GM18511 (cell line): ENCODE results near the gene INF2.

Source experiments
- ATAC-seq: cut with Tn5 transposase; IDR thresholded peaks from one replicate; pipeline ENCODE4 v1.9.1; 2021; ENCODE audit warnings: mild to moderate bottlenecking, moderate library complexity; ENCODE audit not compliant: unreplicated experiment

The INF2 gene

DNA sequence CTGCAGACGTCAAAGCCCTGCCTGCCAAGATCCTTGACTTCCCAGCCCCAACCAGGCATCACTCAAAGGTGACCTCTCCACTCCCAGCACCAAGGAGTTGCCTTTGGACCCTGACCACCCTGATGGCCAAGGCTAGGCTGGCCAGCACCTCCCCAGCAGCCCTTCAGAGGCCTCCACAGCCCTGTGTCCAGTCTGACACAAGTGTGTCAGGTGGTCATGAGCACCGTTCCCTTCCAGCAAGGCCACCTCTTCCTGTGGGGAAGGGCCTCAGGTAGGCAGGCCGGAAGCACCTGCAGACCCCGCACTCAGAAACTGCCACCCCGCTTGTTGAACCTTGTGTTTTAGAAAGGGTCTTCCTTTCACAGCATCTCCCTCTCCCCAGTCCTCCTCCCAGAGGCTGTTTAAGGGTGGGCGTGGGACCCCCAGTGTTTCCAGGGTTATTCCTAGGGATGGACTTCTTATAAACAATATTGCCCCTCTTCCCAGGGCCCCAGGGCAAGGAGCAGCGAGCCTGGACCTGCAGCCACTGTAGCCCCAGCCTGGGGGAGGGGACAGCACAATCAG lies 13.2 kb upstream of the INF2 start:
- ATAC-seq, result no peak

DNA sequence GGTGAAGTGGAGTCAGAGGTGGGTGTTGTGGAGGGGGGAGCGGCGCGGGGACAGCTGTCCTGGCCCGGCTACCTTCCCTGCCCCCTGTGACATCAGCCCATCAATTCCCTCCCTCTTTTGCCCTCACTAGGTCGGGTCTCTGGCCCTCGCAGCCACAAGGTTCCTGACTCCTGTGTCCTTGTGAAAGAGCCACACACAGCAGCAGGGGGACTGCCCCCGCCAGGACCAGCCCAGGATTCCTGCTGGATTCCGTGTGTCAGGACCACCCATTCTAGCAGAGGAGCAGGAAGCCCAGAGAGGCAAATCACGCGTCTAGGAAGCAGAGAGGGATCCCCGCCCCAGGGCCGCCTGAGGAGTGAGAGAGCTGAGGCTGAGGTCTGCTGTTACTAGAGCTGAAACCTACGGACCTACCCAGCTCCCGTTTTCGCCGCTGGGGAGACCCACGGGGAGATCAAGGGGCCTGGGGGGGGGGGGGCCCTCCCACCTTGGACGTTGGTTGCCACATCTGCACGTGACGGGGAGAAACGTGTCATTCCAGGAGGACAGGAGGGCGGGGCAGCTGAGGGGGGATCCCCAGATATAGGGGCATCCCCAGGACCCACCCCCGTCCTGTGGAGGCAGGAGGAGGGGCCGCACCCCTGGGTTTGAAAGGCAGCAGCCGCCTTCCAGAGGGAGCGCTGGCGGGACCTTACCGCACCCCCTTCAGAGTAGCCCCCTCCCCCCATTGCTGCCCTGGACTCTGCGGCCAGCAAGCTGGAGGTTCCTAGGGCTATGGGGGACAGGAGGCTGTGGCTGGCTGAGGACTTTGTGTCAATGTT lies 12.5 kb upstream of the INF2 start:
- ATAC-seq, result peak; percentile 22

DNA sequence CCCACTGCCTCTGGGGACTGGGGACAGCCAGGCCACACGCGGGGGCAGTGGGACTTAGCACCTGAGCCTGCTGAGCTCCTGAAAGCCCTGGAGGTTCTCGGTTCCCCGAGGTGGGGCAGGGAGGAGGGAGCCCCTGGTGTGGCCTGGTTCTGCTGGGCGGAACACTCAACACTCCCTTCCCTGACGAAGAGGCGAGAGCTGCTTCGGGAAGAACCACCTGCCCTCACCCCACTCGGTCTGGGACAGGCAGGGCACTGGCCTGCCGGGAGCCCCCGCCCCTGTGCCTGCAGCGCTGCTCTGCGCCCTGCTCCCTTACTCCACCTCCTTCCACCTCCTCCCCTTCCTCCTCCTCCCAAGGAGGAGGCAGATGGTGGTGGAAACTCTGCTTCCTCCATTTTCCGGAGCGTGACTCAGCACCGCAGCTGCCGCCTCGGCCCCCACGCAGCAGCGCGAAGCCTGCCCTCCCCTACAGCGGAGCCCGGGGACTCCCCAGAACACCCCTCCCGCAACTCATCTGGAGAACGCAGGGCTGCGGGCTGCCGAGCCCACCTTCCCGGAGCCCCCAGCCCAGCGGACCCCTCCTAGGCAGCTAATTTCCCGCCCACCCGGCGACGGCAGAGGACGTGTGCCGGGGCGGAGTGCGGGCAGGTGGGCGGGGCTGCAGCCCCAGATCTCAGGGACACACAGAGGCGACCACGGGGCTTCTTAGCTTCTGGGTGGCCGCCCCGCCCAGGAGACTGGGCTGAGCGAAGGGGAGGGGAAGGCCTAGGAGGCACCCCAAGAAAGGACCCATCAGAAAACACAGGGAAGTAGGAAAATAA lies 11.7 kb upstream of the INF2 start:
- ATAC-seq, result peak; percentile 63

DNA sequence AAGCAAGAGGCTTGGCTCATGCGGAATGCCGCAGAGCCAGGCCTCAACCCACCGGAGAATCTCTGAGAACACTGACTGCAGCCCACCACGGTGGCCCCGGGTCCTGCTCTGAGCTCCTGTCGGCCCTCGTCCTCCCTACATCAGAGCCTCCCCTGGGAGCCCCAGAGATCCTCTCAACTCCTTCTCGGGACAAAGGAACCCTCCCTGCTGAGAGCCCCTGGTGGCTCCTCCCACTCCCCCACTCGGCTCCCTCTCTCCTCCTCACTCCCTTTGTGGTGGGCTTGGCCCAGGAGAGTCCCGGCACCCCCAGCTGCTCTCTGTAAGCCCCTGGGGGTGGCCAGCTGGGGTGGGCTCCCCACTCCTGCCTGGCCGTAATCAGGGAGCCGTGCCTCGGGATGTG lies 11.1 kb upstream of the INF2 start:
- peak; percentile 1 for ATAC-seq

DNA sequence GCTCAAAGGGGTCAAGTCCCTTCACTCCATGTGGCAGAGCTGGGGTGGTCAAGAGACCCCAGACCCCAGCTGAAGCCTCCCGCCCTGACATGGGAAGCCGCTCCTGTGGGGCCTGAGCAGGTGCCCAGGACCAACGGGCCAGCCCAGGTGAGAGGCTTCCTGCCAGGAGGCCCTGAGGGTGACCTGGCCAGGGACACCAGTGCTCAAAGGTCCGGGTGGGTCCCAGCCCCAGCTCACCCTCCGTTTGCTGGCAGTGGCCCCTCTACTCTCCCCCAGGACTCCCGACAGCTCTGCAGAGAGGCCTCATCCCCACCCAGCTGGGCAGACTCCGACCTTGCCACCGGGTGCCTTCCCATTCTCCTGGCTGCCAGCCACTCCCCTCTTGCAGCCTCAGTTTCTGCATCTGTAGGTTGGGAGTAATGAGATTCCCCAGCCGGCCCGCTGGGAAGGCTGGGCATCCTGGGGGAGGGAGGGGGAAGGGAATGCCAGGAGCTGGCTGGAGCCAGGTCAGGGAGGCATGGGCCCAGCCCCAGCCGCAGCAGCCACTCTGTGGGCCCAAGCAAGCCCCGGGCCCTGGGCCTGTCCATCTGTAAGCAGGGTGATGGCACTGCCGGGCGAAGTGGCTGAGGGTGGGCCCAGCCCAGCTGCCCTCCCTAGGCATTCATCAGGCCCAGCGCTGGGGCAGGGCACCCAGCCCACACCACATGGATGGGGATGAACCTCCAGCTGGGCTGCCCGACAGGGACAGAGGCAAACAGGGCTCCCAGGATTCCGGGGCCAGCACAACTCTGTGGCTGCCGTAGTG lies 10.3 kb upstream of the INF2 start:
- no peak for ATAC-seq

DNA sequence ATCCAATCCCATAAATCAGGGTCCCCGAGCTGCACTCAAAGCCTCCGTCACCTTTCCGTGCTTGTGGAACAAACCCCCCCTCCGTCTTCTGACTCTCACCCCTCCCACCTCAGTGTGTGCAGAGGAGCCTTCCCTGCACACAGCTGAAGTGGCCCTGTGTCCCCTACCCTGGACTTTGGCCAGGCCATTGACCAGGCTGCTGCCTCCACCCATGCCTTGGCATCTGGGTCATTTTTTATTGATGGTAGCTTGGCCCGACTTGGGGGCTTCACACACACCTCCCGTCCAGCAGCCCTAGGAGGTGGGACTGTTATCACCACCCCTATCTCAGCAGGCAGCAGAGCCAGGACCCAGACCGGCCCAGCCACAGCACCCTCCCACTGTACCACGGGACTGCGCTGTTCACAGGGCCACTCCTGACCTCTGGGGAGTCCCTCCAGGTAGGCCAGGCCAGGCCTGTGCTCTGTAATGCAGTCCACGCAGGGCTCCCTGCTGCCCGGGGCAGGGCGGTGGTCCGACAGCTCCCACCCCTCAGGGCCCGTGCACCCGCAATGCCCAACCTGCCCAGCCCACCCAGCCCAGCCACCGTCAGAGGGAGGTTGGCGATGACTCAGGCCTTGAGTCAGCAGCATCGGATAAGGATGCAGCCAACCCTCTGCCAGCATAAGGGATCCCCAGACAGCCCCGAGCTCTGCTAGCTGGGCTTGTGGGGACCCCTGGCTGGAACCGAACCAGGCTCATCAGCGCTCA lies 9.2 kb upstream of the INF2 start:
- no peak for ATAC-seq

DNA sequence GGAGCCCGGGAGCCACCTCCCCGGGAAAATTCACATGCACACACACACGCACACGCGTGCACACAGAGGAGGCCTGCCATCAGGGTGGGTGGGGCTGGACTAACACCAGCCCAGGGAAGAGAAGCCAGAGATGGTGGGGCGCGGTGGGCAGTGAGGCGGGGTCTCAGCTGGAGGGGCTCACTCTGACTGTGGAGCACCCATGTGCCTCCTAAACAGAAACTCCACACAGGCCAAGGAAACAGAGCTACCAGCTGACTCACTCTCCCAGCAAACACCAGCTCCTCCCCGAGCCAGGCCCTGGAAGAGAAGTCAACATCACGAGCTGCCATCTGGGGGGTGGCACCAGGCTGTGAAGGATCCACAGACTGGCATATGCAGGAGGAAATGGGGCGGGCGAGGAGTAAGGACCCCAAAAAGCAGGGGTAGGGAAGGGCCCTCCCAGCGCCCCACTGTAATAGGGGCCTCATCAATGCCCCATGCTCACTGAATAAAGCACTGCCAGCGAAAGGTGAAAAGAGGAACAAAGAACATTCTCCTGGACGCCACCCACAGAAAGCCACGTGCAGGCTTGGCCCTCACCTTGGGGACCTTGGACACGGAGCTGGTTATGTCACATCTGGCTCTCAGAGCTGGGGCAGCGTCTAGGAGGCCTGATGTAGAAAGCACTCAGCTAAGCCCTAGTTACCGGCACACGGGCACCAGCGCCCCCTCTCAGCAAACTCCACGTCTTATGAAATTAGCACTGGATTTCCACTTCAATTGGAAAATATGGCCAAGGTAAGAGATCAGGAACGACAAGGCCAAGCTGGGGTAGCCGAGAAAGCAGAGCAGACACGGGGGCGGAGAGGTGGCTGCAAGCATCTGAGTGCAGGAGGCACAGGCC lies 8.4 kb upstream of the INF2 start:
- ATAC-seq, result no peak

DNA sequence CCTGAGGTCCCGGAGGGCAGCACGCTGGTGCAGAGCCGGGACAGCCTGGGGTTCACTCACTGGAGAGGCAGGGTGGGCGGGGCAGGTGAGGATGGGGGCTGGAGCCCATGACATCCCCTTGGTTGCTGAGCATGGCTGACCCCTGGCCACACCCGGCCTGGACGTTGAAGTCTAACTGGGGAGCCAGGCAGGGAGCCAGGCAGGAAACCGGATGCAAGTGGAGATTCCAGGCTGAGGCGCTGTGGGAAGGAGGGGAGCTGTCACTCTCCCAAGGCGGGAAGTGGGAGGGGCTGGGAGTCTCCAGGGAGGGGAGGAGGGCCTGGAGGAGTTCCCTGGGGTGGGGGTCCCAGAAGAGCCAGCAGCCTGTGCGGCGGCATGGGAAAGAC lies 7.7 kb upstream of the INF2 start:
- ATAC-seq, result no peak

DNA sequence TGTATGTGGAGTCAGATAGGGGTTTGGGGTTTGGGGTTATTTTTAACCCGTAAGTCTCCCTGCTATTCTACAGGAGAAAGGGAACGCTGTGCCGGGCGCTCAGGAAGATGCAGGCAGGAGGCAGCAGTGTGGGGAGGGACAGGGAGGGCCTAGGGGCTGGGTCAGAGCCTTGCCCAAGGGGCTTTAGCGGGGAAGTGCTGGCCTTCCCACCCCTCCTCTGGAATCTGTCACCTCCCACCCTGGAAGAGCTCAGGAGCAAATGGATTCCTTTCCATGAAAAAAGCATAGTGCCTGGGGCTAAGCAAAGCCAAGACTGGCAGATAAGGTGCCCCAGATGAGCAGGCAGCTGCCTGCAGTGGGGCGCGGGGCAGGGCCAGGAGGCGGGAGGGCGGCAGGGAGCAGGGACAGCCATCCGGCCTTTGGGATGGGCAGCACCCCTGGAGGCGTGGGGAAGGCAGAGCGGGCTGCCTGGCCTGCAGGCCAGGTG lies 7.3 kb upstream of the INF2 start:
- ATAC-seq, result no peak

DNA sequence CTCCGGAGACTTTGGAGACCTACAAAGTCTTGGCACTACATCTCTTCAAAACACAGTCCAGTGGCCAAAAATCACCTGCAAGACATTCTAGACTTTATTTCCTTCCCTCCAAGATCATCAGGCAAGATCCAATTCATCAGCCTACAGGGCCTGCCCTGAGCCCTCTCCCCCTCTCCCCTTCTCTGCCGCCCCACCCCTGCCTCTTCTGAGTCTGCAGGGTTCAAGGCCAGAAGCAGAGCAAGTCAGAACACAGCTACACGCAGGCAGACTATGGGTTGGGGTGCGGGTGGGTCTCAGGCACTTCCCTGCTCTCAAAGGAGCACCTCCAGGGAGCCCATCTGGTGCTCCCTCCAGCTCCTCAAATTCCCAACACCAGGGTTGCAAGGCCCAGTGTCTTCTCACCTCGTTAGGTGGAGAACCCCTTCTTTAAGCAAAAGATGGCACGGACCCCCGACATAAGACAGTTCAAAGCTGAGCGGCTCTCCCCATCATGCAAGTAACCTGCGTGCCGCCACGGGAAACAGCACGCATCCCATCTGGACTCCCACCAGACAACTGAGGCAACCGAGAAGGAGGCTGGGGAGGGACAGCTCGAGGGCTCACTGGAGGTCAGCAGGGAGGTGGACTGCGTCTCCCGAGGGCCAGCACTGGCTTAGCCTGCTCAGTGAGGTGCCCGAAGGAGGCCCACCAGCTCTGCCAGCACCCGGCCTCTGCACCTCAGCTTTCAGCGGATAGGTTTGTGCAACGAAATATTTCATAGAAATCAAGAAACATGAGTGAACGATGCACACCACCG lies 5.6 kb upstream of the INF2 start:
- ATAC-seq, result no peak

DNA sequence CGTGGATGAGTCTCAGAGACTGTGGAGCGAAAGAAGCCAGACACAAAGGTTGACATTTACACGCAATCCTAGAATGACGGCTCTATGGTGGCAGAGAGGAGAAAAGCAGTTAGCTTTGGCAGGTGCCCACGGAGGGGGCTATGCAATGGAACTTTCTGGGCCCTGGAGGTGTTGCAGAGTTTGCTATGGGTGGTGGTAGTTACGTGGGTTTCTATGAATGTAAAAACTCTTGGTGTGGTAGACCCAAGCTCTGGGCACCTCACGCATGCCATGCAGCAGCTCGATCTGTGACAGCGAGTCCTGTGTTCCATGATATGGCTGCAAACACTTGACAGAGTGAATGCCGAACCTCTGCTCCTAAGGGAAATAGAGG lies 5.0 kb upstream of the INF2 start:
- ATAC-seq, result no peak

DNA sequence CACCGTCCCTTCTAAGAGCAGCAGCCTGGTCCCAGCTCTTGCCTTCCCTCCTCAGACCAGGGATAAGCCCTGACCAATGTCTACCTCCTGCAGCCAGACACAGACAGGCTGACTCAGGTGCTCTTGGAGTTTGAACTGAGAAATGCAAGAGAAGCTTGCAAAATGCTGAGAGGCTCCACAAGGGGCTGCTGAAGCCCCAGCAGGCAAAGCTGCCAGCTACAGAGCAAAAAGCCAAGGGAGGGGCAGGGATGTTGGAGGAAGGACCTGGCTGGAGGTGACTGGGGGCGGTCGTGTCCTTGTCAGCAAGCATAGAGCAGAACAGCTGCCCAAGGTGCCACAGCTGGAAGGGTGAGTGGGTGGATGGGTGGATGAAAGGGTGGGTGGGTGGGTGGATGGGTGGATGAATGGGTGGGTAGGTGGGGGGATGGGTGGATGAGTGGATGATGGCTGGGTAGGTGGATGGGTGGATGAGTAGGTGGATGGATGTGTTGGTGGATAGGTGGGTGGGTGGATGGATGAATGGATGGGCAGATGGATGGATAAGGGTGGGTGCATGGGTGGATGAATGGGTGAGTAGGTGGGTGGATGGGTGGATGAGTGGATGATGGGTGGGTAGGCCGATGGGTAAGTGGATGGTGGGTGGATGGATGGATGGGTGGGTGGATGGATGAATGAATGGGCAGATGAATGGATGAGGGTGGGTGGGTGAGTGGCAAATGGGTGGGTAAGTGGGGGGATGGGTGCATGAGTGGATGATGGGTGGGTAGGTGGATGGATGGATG lies 4.0 kb upstream of the INF2 start:
- no peak for ATAC-seq

DNA sequence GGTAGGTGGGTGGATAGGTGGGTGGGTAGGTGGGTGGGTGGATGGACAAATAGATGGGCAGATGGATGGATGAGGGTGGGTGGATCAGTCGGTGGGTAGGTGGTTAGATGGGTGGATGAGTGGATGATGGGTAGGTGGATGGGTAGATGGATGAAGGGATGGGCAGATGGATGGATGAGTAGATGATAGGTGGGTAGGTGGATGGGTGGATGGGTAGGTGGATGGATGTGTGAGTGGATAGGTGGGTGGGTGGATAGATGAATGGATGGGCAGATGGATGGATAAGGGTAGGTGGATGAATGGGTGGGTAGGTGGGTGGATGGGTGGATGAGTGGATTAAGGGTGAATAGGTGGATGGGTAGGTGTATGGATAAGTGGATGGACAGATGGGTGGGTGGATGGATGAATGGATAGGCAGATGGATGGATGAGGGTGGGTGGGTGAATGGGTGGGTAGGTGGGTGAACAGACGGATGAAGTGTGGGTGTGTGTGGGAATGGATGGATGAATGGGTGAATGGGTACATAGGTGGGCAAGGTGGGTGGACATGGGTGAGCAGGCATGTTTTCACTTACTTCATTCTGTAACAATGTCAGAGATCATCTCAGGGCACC lies 3.3 kb upstream of the INF2 start:
- ATAC-seq, result no peak

DNA sequence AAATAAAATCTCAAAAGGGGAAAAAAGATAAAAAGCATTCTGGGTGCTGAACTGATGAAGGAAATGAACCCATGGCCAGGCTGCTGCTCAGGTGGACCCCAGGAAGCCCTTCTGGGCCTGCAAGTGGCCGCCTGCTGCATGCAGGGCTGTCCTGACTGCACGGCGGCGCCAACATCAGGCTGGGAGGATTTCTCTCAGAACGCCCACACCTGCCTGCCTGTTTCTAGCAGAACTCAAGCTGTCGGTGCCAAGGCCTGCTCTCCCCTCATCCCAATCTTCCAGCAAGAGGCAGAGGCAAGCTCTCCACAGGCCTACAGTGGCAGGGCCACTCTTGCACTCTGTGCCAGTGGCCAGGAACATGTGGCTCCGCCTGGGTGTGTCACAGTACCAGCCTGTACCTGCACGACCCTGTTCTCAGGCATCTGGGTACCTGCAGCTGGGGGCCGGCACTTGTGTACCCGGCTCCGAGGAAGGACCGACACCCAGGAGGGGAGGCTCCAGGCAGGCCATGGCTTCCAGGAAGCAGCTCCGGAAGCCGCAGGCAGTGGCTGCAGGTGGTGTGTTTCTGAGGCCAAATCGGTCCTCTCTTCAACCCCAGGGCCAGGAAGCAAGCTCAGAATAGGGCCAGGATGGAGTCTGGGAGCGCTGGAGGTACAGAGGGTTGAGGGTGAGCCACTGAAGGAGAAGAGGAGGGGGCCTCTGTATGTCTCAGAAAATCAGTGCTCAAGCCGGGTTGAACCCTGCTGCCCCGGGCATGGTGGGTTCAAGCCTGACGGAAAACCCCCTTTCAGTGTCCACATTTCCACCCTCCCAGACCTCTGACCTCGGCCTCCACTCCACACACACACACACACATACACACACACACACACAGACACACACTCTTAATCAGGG lies 2.5 kb upstream of the INF2 start:
- ATAC-seq, result no peak

DNA sequence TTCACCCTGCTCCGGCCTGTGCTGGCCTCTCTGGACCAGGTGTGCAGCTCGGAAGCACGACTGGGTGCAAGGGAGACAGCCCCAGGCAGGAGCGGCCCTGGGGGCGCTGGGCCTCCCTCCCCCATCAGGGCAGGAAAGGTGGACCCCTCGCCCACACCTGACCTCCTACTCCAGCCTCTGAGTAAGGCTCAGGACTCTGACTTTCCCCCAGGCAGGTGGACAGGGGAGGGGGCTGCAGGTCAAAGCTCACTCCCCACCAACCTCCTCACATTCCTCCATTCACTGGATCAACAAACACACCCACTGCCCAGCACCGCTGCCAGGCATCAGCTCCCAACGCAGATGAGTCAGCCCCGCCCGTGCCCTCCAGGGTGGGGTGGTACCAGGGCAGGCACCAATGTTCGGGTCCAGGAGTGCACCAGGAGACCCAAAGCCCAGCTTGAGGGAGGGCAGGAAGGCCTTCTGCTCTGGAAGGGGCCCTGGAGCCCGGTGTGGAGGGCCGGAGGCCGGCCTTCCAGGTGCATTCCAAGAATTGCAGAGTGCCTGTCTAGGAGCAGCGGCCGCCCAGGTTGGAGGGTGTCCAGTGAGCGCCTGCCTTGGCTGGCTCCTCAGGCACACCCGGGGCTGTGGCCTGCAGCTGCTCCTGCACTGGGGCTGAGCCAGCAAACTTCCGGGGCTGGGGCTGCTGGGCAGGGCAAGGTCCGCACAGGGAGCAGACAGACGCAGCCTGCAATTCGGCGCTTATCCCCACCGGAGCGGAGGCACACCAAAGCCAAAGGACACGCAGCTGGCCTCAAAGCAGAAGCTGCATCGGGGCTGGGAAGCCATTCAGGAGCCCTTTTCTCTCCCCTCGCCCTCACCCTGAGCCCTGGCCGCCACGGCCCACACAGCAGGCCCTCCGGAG lies 1.6 kb upstream of the INF2 start:
- ATAC-seq, result no peak
